Measurements from ENCODE around the gene TEX19. TPM values are rescaled to one million over a fixed set of nuclear protein-coding genes. Genes with fewer than 3 reads are reported as not detected.

Gene TEX19
- total and polyA plus RNA-seq, 2 experiments from 2014 or later, result 0.51 TPM; not detected in 1

DNA sequence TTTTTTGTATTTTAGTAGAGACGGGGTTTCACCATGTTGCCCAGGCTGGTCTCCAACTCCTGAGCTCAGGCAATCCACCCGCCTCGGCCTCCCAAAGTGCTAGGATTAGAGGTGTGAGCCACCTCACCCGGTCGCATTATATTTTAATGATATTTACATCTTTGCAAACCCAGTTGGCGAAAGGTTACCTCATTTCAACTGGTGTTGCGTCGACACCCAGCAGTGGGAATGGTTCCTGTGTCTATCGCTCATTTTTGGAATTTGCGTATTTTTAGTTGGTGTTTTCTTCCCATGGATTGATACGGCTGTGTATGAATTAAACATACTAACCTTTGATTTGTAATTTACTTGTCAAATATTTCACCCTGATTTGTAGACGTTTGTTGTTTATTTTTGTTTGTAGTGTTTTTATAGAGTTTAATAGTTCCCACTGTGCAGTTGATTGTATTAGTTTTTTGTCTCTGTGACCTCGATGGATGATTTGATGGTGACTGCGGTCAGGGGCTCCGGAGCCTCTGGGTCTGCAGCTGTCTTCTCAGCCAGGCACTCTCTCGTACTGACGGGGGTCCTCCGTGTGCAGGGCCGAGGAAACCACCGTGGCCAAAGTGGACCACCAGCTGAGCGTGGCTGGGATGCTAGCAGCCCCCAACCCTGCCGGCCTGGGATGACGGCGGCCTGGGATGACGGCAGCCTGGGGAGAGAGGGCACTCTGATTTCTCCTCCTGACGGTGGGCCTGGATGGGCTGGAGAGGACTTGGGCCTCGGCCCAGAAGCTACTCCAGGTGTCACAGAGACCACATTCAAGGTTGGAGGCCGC is 45.6 kb upstream of the TEX19 start:
- H3K27ac ChIP-seq, result no peak overlapping the region
- TF ChIP-seq, protein P1, sequence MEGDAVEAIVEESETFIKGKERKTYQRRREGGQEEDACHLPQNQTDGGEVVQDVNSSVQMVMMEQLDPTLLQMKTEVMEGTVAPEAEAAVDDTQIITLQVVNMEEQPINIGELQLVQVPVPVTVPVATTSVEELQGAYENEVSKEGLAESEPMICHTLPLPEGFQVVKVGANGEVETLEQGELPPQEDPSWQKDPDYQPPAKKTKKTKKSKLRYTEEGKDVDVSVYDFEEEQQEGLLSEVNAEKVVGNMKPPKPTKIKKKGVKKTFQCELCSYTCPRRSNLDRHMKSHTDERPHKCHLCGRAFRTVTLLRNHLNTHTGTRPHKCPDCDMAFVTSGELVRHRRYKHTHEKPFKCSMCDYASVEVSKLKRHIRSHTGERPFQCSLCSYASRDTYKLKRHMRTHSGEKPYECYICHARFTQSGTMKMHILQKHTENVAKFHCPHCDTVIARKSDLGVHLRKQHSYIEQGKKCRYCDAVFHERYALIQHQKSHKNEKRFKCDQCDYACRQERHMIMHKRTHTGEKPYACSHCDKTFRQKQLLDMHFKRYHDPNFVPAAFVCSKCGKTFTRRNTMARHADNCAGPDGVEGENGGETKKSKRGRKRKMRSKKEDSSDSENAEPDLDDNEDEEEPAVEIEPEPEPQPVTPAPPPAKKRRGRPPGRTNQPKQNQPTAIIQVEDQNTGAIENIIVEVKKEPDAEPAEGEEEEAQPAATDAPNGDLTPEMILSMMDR (IDR thresholded peaks at IDR 0.05; ENCODE audit: low read depth, low read length), result no peak
- no peaks in the 10 kb centered on the region for H3K9me3 ChIP-seq (ENCODE audit: low read depth)
- no peaks in the 10 kb centered on the region for H3K27me3 ChIP-seq
- no peak for DNase-seq (ENCODE audit: low read depth in 1 of 2, low spot score in 1 of 2)
- no peak overlapping the region for H3K4me3 ChIP-seq
- H3K36me3 ChIP-seq, result no peaks in the 10 kb centered on the region
- H3K4me1 ChIP-seq (ENCODE audit: low read depth), result peaks cover 11% of the 10 kb centered on the region

DNA sequence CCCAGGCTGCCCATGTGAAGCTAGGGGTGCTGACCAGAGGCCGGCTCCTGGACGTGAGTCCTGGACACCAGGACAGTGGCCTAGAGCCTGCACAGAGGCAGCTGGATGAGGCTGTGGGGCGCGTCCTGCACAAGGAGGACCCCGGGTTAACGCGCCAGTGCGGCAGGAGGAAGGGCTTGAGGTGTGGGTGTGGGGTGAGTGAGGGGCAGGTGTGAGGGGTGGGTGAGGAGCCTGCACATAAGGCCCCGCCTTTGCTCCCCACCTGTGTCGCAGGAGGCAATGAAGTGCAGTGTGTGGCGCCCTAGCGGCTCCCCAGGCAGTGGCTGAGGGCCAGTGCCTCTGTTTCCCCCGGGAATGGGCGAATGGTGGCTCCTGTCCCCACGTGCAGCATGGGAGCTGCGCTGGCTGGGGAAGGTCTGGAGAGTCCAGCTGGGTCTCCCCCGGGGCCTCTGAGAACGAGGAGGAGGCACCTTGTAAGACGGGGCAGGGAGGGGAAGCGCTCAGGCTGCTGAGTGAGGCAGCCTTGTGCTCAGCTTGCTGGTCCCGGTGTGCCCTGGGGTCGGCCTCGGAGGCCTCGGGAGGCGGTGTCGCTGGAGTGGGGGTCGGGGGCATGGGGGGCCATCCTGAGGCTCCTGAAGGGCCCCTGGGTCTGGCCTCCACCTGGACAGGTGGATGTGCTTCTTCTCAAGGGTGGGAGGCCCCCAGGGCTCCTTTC is 44.9 kb upstream of the TEX19 start:
- H3K36me3 ChIP-seq, result no peaks in the 10 kb centered on the region
- H3K27me3 ChIP-seq, result no peaks in the 10 kb centered on the region
- H3K4me3 ChIP-seq, result no peak overlapping the region
- peaks cover 11% of the 10 kb centered on the region for H3K4me1 ChIP-seq (ENCODE audit: low read depth)
- no peaks in the 10 kb centered on the region for H3K9me3 ChIP-seq (ENCODE audit: low read depth)
- TF ChIP-seq, protein P1 (IDR thresholded peaks at IDR 0.05; ENCODE audit: low read depth, low read length), result no peak
- no peak for DNase-seq (ENCODE audit: low read depth in 1 of 2, low spot score in 1 of 2)
- H3K27ac ChIP-seq, result no peak overlapping the region

- Histone ChIP-seq H3K4me1 (ENCODE audit: low read depth) (peaks cover 11% of the 10 kb centered on the region), H3K4me3 (no peak overlapping the region), H3K9me3 (ENCODE audit: low read depth) (no peaks in the 10 kb centered on the region), H3K36me3 (no peaks in the 10 kb centered on the region), H3K27me3 (no peaks in the 10 kb centered on the region), H3K27ac (no peak overlapping the region)
- no peak for DNase-seq (ENCODE audit: low read depth in 1 of 2, low spot score in 1 of 2)
- TF ChIP-seq, protein P1 (IDR thresholded peaks at IDR 0.05; ENCODE audit: low read depth, low read length), result no peak
Observed at GRCh38 chr17:82314727-82315605, 44.1 kb upstream of the TEX19 start.

- no peaks in the 10 kb centered on the region for H3K9me3 ChIP-seq (ENCODE audit: low read depth)
- H3K27ac ChIP-seq, result no peak overlapping the region
- H3K4me1 ChIP-seq (ENCODE audit: low read depth), result peaks cover 11% of the 10 kb centered on the region
- no peaks in the 10 kb centered on the region for H3K36me3 ChIP-seq
- DNase-seq (ENCODE audit: low read depth in 1 of 2, low spot score in 1 of 2), result no peak
- TF ChIP-seq, protein P1 (IDR thresholded peaks at IDR 0.05; ENCODE audit: low read depth, low read length), result no peak
- no peak overlapping the region for H3K4me3 ChIP-seq
- no peaks in the 10 kb centered on the region for H3K27me3 ChIP-seq
Observed at GRCh38 chr17:82315703-82316358, 43.2 kb upstream of the TEX19 start.

All from cardiac muscle cell (in vitro differentiated cells and primary cell).